Bronchial epithelial cell (primary cell): ENCODE data around the gene ARF6. TPM values are rescaled to one million over a fixed set of nuclear protein-coding genes. Genes with fewer than 3 reads are reported as not detected.
A peak's percentile ranks its signal among the peaks of the same experiment; 100 is the strongest.
"Not testable (repeated sequence)": the region's sequence is repeated elsewhere in the genome, so short reads cannot be mapped to it uniquely, and the experiment has no call there.

Experiments
- DNase-seq: peaks from one replicate; pipeline ENCODE4 v3.0.0-alpha.2; 2010; ENCODE audit warnings: low read depth
- FAIRE-seq: peaks from 2 replicates; lab custom pipeline; 2011; peaks lifted over from hg19 to GRCh38; lab: Jason Lieb, UNC
- H3K27me3 ChIP-seq: 2 replicates; pipeline ENCODE4 v1.5.1; 2011; ENCODE audit warnings: low read length; ENCODE audit not compliant: control insufficient read depth, insufficient read depth
- H3K36me3 ChIP-seq: 2 replicates; pipeline ENCODE4 v1.5.1; 2011; ENCODE audit warnings: low read length; ENCODE audit not compliant: control insufficient read depth, insufficient read depth
- H3K4me3 ChIP-seq: 2 replicates; pipeline ENCODE4 v1.5.1; 2011; ENCODE audit warnings: mild to moderate bottlenecking, low read depth, low read length, control low read depth
- total RNA-seq: library from RNA; depleted of rRNA; stranded (reverse); fragments of >200 nt; gene quantifications from 2 replicates; pipeline ENCODE4 v1.2.1, GENCODE V29; 2014
- TF ChIP-seq, protein P1 (sequence below): IDR thresholded peaks from 2 replicates; pipeline ENCODE4 v1.5.1; 2011; ENCODE audit warnings: mild to moderate bottlenecking, moderate library complexity, low read length, control low read depth, inconsistent platforms; ENCODE audit not compliant: insufficient read depth, severe bottlenecking

Gene ARF6
- total RNA-seq, 1 donor from 2014 or later, result 83.2 TPM

DNA sequence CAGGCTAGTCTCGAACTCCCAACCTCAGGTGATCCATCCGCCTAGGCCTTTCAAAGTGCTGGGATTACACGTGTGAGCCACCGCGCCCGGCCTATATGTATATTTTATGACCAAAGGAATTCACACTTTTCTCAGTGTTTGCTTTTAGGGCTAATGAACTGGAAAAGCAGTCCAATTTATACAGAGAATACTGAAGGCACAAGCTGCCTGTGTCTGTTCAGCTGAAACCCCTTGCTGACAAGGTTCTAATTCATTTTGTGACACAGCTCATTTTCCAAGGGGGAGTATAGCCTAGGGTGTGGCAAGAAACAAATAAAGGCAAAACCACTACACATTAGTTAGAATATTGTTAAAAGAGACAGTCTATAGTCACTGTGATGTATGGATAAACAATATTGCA lies 22.0 kb upstream of the ARF6 start:
- no peaks in the 10 kb centered on the region for H3K36me3 ChIP-seq
- FAIRE-seq, result no peak
- DNase-seq, result no peak
- TF ChIP-seq, protein P1, sequence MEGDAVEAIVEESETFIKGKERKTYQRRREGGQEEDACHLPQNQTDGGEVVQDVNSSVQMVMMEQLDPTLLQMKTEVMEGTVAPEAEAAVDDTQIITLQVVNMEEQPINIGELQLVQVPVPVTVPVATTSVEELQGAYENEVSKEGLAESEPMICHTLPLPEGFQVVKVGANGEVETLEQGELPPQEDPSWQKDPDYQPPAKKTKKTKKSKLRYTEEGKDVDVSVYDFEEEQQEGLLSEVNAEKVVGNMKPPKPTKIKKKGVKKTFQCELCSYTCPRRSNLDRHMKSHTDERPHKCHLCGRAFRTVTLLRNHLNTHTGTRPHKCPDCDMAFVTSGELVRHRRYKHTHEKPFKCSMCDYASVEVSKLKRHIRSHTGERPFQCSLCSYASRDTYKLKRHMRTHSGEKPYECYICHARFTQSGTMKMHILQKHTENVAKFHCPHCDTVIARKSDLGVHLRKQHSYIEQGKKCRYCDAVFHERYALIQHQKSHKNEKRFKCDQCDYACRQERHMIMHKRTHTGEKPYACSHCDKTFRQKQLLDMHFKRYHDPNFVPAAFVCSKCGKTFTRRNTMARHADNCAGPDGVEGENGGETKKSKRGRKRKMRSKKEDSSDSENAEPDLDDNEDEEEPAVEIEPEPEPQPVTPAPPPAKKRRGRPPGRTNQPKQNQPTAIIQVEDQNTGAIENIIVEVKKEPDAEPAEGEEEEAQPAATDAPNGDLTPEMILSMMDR, result no peak
- H3K4me3 ChIP-seq, result no peak overlapping the region
- no peaks in the 10 kb centered on the region for H3K27me3 ChIP-seq

DNA sequence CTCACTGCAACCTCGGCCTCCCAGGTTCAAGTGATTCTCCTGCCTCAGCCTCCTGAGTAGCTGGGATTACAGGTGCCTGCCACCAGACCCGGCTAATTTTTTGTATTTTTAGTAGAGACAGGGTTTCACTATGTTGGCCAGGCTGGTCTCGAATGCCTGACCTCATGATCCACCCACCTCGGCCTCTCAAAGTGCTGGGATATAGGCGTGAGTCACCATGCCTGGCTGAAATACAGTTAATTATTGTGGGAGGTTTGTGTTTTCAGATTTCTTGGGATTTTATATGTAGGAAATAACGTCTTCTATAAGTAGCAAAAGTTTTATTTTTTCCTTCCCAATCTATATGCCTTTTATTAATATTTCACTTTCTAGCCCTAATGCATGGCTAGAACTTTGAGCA lies 19.3 kb upstream of the ARF6 start:
- not testable (repeated sequence) for FAIRE-seq

DNA sequence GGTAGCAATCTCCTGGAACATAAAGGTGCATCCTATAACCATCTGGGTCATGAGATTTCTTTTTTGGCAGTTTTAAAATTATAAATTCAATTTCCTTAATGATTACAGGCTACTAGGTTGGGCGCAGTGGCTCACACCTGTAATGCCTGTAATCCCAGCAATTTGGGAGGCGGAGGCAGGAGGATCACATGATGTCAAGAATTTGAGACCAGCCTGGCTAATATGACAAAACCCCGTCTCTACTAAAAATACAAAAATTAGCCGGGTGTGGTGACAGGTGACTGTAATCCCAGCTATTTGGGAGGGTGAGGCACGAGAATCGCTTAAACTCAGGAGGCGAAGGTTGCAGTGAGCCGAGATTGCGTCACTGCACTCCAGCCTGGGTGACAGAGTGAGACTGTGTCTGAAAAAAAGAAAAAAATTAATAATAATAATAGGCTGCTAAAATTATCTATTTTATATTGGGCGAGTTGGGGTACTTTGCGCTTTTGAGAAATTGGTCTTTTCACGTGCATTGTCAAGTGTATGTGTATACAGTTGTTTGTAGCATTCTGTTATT lies 17.2 kb upstream of the ARF6 start:
- Histone ChIP-seq H3K36me3 (no peaks in the 10 kb centered on the region), H3K4me3 (no peak overlapping the region), H3K27me3 (no peaks in the 10 kb centered on the region)
- DNase-seq (no peak), FAIRE-seq (no peak)
- TF ChIP-seq, protein P1, result no peak

More for the DNA sequence above, 19.3 kb upstream of the ARF6 start:
- not testable (repeated sequence) for H3K36me3 ChIP-seq, H3K4me3 ChIP-seq, DNase-seq, H3K27me3 ChIP-seq

DNA sequence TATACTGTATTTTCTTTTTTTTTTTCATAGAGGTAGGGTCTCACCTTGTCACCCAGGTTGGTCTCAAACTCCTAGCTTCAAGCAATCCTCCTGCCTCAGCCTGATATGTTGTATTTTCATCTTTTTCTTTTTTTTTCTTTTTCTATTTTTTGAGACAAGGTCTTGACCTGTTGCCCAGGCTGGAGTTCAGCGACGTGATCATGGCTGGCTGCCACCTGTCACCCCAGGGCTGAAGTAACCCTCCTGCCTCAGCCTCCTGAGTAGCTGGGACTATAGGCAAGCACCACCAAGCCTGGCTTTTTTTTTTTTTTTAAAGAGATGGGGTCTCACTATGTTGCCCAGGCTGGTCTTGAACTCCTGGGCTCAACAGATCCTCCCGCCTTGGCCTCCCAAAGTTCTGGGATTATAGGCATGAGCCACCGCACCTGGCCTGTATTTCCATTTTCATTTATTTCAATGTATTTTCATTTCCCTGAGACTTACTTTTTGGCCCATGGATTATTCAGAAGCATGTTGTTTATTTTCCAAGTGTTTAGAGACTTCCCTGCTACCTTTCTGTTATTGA lies 16.2 kb upstream of the ARF6 start:
- FAIRE-seq, result no peak
- Histone ChIP-seq H3K27me3 (no peaks in the 10 kb centered on the region), H3K36me3 (no peaks in the 10 kb centered on the region), H3K4me3 (no peak overlapping the region)
- TF ChIP-seq, protein P1, result no peak
- DNase-seq, result no peak

DNA sequence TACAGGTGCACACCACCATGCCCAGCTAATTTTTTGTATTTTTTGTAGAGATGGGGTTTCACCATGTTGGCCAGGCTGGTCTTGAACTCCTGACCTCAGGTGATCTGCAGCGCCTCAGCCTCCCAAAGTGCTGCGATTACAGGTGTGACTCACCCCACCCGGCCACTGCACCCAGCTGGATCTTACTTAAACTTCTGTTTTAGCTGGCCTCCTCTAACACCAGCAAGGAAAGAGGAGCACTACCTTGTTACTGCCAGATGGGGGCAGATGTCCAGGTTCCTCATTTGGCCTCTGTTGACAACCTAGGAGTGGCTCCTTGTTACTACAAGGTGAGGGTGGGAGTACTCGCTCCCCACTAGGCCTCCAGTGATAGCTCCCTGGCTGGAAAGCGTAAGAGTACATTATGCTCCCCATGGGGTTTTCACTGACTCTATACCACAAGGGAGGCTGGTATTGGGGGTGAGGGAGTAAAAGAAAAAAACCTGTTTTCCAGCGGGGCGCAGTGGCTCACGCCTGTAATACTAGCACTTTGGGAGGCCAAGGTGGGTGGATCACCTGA lies 13.2 kb upstream of the ARF6 start:
- Histone ChIP-seq H3K4me3 (no peak overlapping the region), H3K27me3 (no peaks in the 10 kb centered on the region), H3K36me3 (no peaks in the 10 kb centered on the region)
- peak; percentile 70 for DNase-seq
- FAIRE-seq, result no peak
- TF ChIP-seq, protein P1, result peak; percentile 67

DNA sequence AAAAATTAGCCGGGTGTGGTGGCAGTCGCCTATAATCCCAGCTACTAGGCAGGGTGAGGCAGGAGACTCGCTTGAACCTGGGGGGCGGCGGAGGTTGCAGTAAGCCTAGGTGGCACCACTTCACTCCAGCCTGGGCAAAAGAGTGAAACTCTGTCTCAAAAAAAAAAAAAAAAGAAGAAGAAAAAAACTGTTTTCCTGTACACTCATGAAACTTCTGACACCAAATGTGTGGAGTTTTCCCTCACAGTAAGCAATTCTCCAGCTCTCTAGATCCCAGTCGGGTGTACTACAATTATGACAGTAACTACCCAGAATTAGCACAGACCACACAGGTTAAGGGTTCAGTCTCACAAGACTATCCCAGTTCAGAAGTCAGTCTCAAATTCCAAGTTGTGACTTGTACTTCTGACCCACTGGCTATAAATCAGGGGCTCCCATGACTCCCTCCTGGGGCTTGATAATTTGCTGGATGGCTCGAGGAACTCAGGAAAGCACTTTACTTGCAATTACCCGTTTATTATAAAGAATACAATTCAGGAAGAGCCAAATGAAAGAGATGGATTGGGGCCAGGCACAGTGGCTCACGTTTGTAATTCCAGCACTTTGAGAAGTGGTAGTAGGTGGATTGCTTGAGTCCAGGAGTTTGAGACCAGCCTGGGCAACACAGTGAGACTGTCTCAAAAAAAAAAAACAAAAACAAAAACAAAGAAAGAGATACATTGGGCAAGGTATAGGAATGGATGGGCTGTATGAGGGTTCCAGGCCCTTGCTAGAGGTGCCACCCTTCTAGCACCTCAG lies 12.4 kb upstream of the ARF6 start:
- FAIRE-seq (no peak), DNase-seq (no peak)
- Histone ChIP-seq H3K36me3 (no peaks in the 10 kb centered on the region), H3K27me3 (no peaks in the 10 kb centered on the region), H3K4me3 (no peak overlapping the region)
- TF ChIP-seq, protein P1, result no peak
